ENCODE measurements around the gene LHX3.

- TF ChIP-seq CTCF (IDR thresholded peaks at IDR 0.05) (no peak), EZH2 (IDR thresholded peaks at IDR 0.05; ENCODE audit: borderline replicate concordance, insufficient read depth, low read depth, low read length, poor library complexity, severe bottlenecking) (no peak)
Measured at GRCh38 chr9:136149337-136149736, 55.6 kb downstream of the LHX3 start.

Data from B cell (primary cell).